Suprapubic skin (tissue), 4 donors: ENCODE results near the gene CC2D2A. TPM values are rescaled to one million over a fixed set of nuclear protein-coding genes. Genes with fewer than 3 reads are reported as not detected.

Experiments
- DNase-seq, 2 donors: peaks; one replicate each; pipeline ENCODE4 v3.0.0-alpha.2; 2019; ENCODE audit warnings: low spot score in 2 of 2
- H3K27ac ChIP-seq: fragments of 200-600 bp; sonication (generic); one replicate; pipeline ENCODE4 v1.5.1; 2019
- H3K27me3 ChIP-seq: fragments of 200-600 bp; sonication (generic); one replicate; pipeline ENCODE4 v1.5.1; 2019
- H3K36me3 ChIP-seq: fragments of 200-600 bp; sonication (generic); one replicate; pipeline ENCODE4 v1.5.1; 2019
- H3K4me1 ChIP-seq: fragments of 200-600 bp; sonication (generic); one replicate; pipeline ENCODE4 v1.5.1; 2019
- H3K4me3 ChIP-seq: fragments of 200-600 bp; sonication (generic); one replicate; pipeline ENCODE4 v1.5.1; 2019; ENCODE audit warnings: mild to moderate bottlenecking
- H3K9me3 ChIP-seq: fragments of 200-600 bp; sonication (generic); one replicate; pipeline ENCODE4 v1.5.1; 2019
- CTCF ChIP-seq, 2 donors: fragments of 200-600 bp in 1 of 2; fragments of 450-650 bp in 1 of 2; sonication (generic) in 1 of 2; IDR thresholded peaks; one replicate each; pipeline ENCODE4 v1.5.1; 2016 to 2019; ENCODE audit warnings: antibody characterized with exemption in 2 of 2, mild to moderate bottlenecking in 1 of 2, moderate library complexity in 1 of 2
- EP300 ChIP-seq: sonication (generic); formaldehyde crosslinking; IDR thresholded peaks from one replicate; pipeline ENCODE4 v1.6.1; 2017; ENCODE audit warnings: antibody characterized with exemption
- POLR2A ChIP-seq, 2 donors: fragments of 450-650 bp; IDR thresholded peaks; one replicate each; pipeline ENCODE4 v1.6.1; 2017; ENCODE audit warnings: antibody characterized with exemption in 2 of 2, mild to moderate bottlenecking in 2 of 2, moderate library complexity in 2 of 2
- POLR2AphosphoS5 ChIP-seq, 3 donors: sonication (generic); formaldehyde crosslinking; IDR thresholded peaks; one replicate each; pipeline ENCODE4 v1.6.1; 2017; ENCODE audit warnings: antibody characterized with exemption in 3 of 3
- WGBS: methylation state at CpG from one replicate; pipeline ENCODE4 v1.1.5; 2018; 5-methylcytosine and 5-hydroxymethylcytosine counted together
- total RNA-seq, 4 donors: library from RNA; depleted of rRNA; stranded (reverse); fragments of >200 nt; gene quantifications; one replicate each; pipeline ENCODE4 v1.1.0, GENCODE V29; 2016

CC2D2A gene
- total RNA-seq, 4 donors from 2014 or later = 2.8 to 12.5 (median 7.9) TPM

- peaks cover 8% of the 10 kb centered on the region for H3K4me1 ChIP-seq
- WGBS = 33% methylated on average over 3 of the region's 3 CpGs
- H3K27ac ChIP-seq = no peak overlapping the region
- no peak for DNase-seq
- no peak for TF ChIP-seq EP300
- H3K27me3 ChIP-seq = no peaks in the 10 kb centered on the region
- no peak overlapping the region for H3K4me3 ChIP-seq
- H3K36me3 ChIP-seq = no peaks in the 10 kb centered on the region
- no peaks in the 10 kb centered on the region for H3K9me3 ChIP-seq
These were observed 28.7 kb downstream of the CC2D2A start for GRCh38 chr4:15498356-15498755.

- peaks cover 8% of the 10 kb centered on the region for H3K4me1 ChIP-seq
- WGBS = 88% methylated on average over 7 of the region's 7 CpGs
- H3K27ac ChIP-seq = no peak overlapping the region
- no peak overlapping the region for H3K4me3 ChIP-seq
- TF ChIP-seq POLR2A (IDR thresholded peaks at IDR 0.05) = no peak
- TF ChIP-seq POLR2AphosphoS5 (IDR thresholded peaks at IDR 0.05) = no peak
- TF ChIP-seq EP300 = no peak
- no peak for TF ChIP-seq CTCF (IDR thresholded peaks at IDR 0.05)
- no peaks in the 10 kb centered on the region for H3K36me3 ChIP-seq
- no peaks in the 10 kb centered on the region for H3K27me3 ChIP-seq
- no peaks in the 10 kb centered on the region for H3K9me3 ChIP-seq
- DNase-seq = no peak
These were observed 31.0 kb downstream of the CC2D2A start for GRCh38 chr4:15500701-15501100.

- no peak overlapping the region for H3K4me3 ChIP-seq
- H3K27ac ChIP-seq = no peak overlapping the region
- no peaks in the 10 kb centered on the region for H3K9me3 ChIP-seq
- H3K4me1 ChIP-seq = peaks cover 8% of the 10 kb centered on the region
- WGBS = 94% methylated on average over 2 of the region's 2 CpGs
- no peaks in the 10 kb centered on the region for H3K27me3 ChIP-seq
- DNase-seq = no peak
- no peak for TF ChIP-seq POLR2A (IDR thresholded peaks at IDR 0.05)
- no peak for TF ChIP-seq EP300
- no peak for TF ChIP-seq CTCF (IDR thresholded peaks at IDR 0.05)
- no peak for TF ChIP-seq POLR2AphosphoS5 (IDR thresholded peaks at IDR 0.05)
- no peaks in the 10 kb centered on the region for H3K36me3 ChIP-seq
These were observed 32.3 kb downstream of the CC2D2A start for GRCh38 chr4:15501941-15502340.

GRCh38 chr4:15502384-15502783 is 32.7 kb downstream of the CC2D2A start:
- DNase-seq = no peak
- Histone ChIP-seq H3K36me3 (peaks cover 2% of the 10 kb centered on the region), H3K4me3 (no peak overlapping the region), H3K4me1 (peaks cover 8% of the 10 kb centered on the region), H3K27ac (no peak overlapping the region), H3K27me3 (no peaks in the 10 kb centered on the region), H3K9me3 (no peaks in the 10 kb centered on the region)
- 59% methylated on average over 3 of the region's 3 CpGs for WGBS
- no peak for TF ChIP-seq CTCF (IDR thresholded peaks at IDR 0.05)
- TF ChIP-seq POLR2A (IDR thresholded peaks at IDR 0.05) = no peak
- TF ChIP-seq EP300 = no peak
- no peak for TF ChIP-seq POLR2AphosphoS5 (IDR thresholded peaks at IDR 0.05)

- Histone ChIP-seq H3K36me3 (peaks cover 4% of the 10 kb centered on the region), H3K4me3 (no peak overlapping the region), H3K4me1 (no peaks in the 10 kb centered on the region), H3K27me3 (no peaks in the 10 kb centered on the region), H3K27ac (no peak overlapping the region), H3K9me3 (no peaks in the 10 kb centered on the region)
- WGBS = 90% methylated on average over 1 of the region's 1 CpG
- TF ChIP-seq POLR2A (IDR thresholded peaks at IDR 0.05) (no peak), CTCF (IDR thresholded peaks at IDR 0.05) (no peak), POLR2AphosphoS5 (IDR thresholded peaks at IDR 0.05) (no peak), EP300 (no peak)
- DNase-seq = no peak
These were observed 34.4 kb downstream of the CC2D2A start for GRCh38 chr4:15504041-15504440.

- Histone ChIP-seq H3K36me3 (peaks cover 17% of the 10 kb centered on the region), H3K4me3 (no peak overlapping the region), H3K4me1 (no peaks in the 10 kb centered on the region), H3K27ac (no peak overlapping the region), H3K27me3 (no peaks in the 10 kb centered on the region), H3K9me3 (no peaks in the 10 kb centered on the region)
- TF ChIP-seq POLR2A (IDR thresholded peaks at IDR 0.05) = no peak
- TF ChIP-seq EP300 = no peak
- TF ChIP-seq CTCF (IDR thresholded peaks at IDR 0.05) = no peak
- TF ChIP-seq POLR2AphosphoS5 (IDR thresholded peaks at IDR 0.05) = no peak
- 94% methylated on average over 8 of the region's 8 CpGs for WGBS
- DNase-seq = no peak
These were observed 36.8 kb downstream of the CC2D2A start for GRCh38 chr4:15506464-15506863.
